GM12878 (cell line): ENCODE measurements around the gene PHOSPHO1.

Experiments
- MTA3 ChIP-seq: IDR thresholded peaks from 2 replicates; pipeline ENCODE4 v1.6.1; 2012; ENCODE audit warnings: low read length, inconsistent platforms, borderline replicate concordance
- POLR2A ChIP-seq: IDR thresholded peaks from 2 replicates; pipeline ENCODE4 v1.6.1; 2011; ENCODE audit warnings: low read depth, mild to moderate bottlenecking, low read length
- POLR2AphosphoS5 ChIP-seq: IDR thresholded peaks from 2 replicates; pipeline ENCODE4 v1.6.1; 2011; ENCODE audit warnings: mild to moderate bottlenecking, low read length, inconsistent platforms

GRCh38 chr17:49180303-49180702, 50.3 kb downstream of the PHOSPHO1 start:
- TF ChIP-seq MTA3 (no peak), POLR2A (no peak), POLR2AphosphoS5 (no peak)
